HepG2 (cell line): ENCODE results near the gene SLC12A9. TPM values are rescaled to one million over a fixed set of nuclear protein-coding genes. Genes with fewer than 3 reads are reported as not detected.
A peak's percentile ranks its signal among the peaks of the same experiment; 100 is the strongest.

Source experiments
- ATAC-seq: fragments of 200-7000 bp; cut with Tn5 transposase; 3 replicates; pipeline ENCODE4 v1.9.1; 2020; ENCODE audit warnings: mild to moderate bottlenecking, moderate library complexity
- BruUV-seq: library from RNA; stranded (reverse); fragments of 400-500 nt; replicated peaks from 2 replicates; lab custom pipeline; 2021; lab: Mats Ljungman, UMichigan
- CTCF ChIA-PET: fragments of 300-600 bp; formaldehyde crosslinking; extraction: SDS; loops from one replicate; lab custom pipeline; 2021; ENCODE audit warnings: low total read pairs, inconsistent platforms, low intra/inter-chr PET ratio; lab: Yijun Ruan, JAX
- POLR2A ChIA-PET: fragments of 350-600 bp; sonication (Branson Sonifier 250); formaldehyde crosslinking; loops from one replicate; lab custom pipeline; 2020; ENCODE audit warnings: antibody characterized with exemption, inconsistent platforms; lab: Yijun Ruan, JAX
- DNase-seq: peaks from one replicate; pipeline ENCODE4 v3.0.0-alpha.2; 2015; ENCODE audit warnings: low spot score
- FAIRE-seq: peaks from 3 replicates; lab custom pipeline; 2011; peaks lifted over from hg19 to GRCh38; lab: Jason Lieb, UNC
- H2AFZ ChIP-seq: one replicate; pipeline ENCODE4 v1.6.1; 2011; ENCODE audit warnings: low read length, inconsistent platforms
- H3K27ac ChIP-seq: fragments of 300-600 bp; 3 replicates; pipeline ENCODE4 v1.8.0; 2011; ENCODE audit warnings: mixed run types, mild to moderate bottlenecking, mixed read lengths, low read length, inconsistent platforms; ENCODE audit not compliant: insufficient read depth; ENCODE audit errors: extremely low read length
- H3K27me3 ChIP-seq, 2 experiments: fragments of 200-600 bp in 1 of 2; 2 replicates in 1 of 2; 3 replicates in 1 of 2; pipeline versions ENCODE4 v1.6.0 to v1.8.0; 2011; ENCODE audit warnings: low read length in 2 of 2, mild to moderate bottlenecking in 2 of 2, moderate library complexity in 2 of 2, inconsistent platforms in 1 of 2; ENCODE audit not compliant: insufficient read depth in 2 of 2, control insufficient read depth in 1 of 2
- H3K36me3 ChIP-seq, 2 experiments: fragments of 200-600 bp in 1 of 2; replicated peaks in 1 of 2; 2 replicates in 1 of 2; 3 replicates in 1 of 2; pipeline versions ENCODE4 v1.5.1 to v1.8.0; 2011; ENCODE audit warnings: low read length in 2 of 2, inconsistent platforms in 1 of 2; ENCODE audit not compliant: insufficient read depth in 2 of 2, control insufficient read depth in 1 of 2
- H3K4me1 ChIP-seq: 2 replicates; pipeline ENCODE4 v1.5.1; 2012; ENCODE audit warnings: low read length, inconsistent platforms; ENCODE audit not compliant: insufficient read depth
- H3K4me2 ChIP-seq: 2 replicates; pipeline ENCODE4 v1.6.0; 2011; ENCODE audit warnings: low read depth, low read length, inconsistent platforms
- H3K4me3 ChIP-seq, 3 experiments: fragments of 200-600 bp in 1 of 3; sonication (generic), shearing (Covaris generic) in 1 of 3; replicated peaks in 1 of 3; 2 replicates each; pipeline ENCODE4 v1.5.1; 2011 to 2016; ENCODE audit warnings: low read length in 3 of 3, inconsistent platforms in 2 of 3, low read depth in 2 of 3, mild to moderate bottlenecking in 2 of 3, control low read depth in 1 of 3, mixed read lengths in 1 of 3; ENCODE audit not compliant: insufficient read depth in 1 of 3
- H3K79me2 ChIP-seq: one replicate; pipeline ENCODE4 v1.6.1; 2011; ENCODE audit warnings: low read length, inconsistent platforms; ENCODE audit not compliant: insufficient read depth
- H3K9ac ChIP-seq: 2 replicates; pipeline ENCODE4 v1.6.0; 2011; ENCODE audit warnings: mild to moderate bottlenecking, low read depth, low read length, inconsistent platforms; ENCODE audit not compliant: insufficient read depth
- H3K9me3 ChIP-seq: 2 replicates; pipeline ENCODE4 v1.5.1; 2012; ENCODE audit warnings: mild to moderate bottlenecking, low read length
- H4K20me1 ChIP-seq: 2 replicates; pipeline ENCODE4 v1.6.0; 2011; ENCODE audit warnings: inconsistent platforms, mild to moderate bottlenecking, low read length, moderate library complexity; ENCODE audit not compliant: insufficient read depth
- CEBPZ ChIP-seq: IDR thresholded peaks from 2 replicates; pipeline ENCODE4 v1.6.1; 2012; ENCODE audit warnings: low read length, improper control_type of control experiment
- HNF1B ChIP-seq: sonication (generic); formaldehyde crosslinking; IDR thresholded peaks from 2 replicates; pipeline ENCODE4 v1.5.1; 2020; ENCODE audit warnings: mild to moderate bottlenecking, moderate library complexity, missing genetic modification reagents
- KLF9 ChIP-seq: IDR thresholded peaks from 2 replicates; pipeline ENCODE4 v1.6.1; 2016; ENCODE audit warnings: low read depth
- PAF1 ChIP-seq: IDR thresholded peaks from 2 replicates; pipeline ENCODE4 v1.6.1; 2016; ENCODE audit warnings: missing genetic modification reagents, missing compliant biosample characterization
- RAD21 ChIP-seq: fragments of 450-650 bp; formaldehyde crosslinking; IDR thresholded peaks from 2 replicates; pipeline ENCODE4 v1.5.0; 2020; ENCODE audit warnings: mild to moderate bottlenecking
- RARA ChIP-seq: IDR thresholded peaks from 2 replicates; pipeline ENCODE4 v1.6.1; 2016; ENCODE audit warnings: missing genetic modification reagents, missing compliant biosample characterization
- SALL1 ChIP-seq: sonication (generic); formaldehyde crosslinking; IDR thresholded peaks from 2 replicates; pipeline ENCODE4 v1.8.0; 2022; ENCODE audit warnings: mild to moderate bottlenecking, missing genetic modification reagents
- SNAPC4 ChIP-seq: sonication (generic); formaldehyde crosslinking; IDR thresholded peaks from 2 replicates; pipeline ENCODE4 v1.4.0; 2020; ENCODE audit warnings: mild to moderate bottlenecking, missing genetic modification reagents
- ZFP90 ChIP-seq: sonication (generic); formaldehyde crosslinking; IDR thresholded peaks from 2 replicates; pipeline ENCODE4 v1.8.0; 2022; ENCODE audit warnings: missing genetic modification reagents, mild to moderate bottlenecking, inconsistent platforms, borderline replicate concordance
- ZNF441 ChIP-seq: sonication (generic); formaldehyde crosslinking; IDR thresholded peaks from 2 replicates; pipeline ENCODE4 v1.7.0; 2021; ENCODE audit warnings: missing genetic modification reagents, borderline replicate concordance
- ZNF607 ChIP-seq: sonication (generic); formaldehyde crosslinking; IDR thresholded peaks from 2 replicates; pipeline ENCODE4 v1.5.1; 2020; ENCODE audit warnings: missing genetic modification reagents, mild to moderate bottlenecking, borderline replicate concordance
- ZNF792 ChIP-seq: IDR thresholded peaks from 2 replicates; pipeline ENCODE4 v1.6.1; 2016
- WGBS: methylation state at CpG from one replicate; pipeline ENCODE4 v1.1.6; 2017; ENCODE audit warnings: low lambda C conversion rate; 5-methylcytosine and 5-hydroxymethylcytosine counted together
- in situ Hi-C: cut with HindIII; loops from 2 replicates; pipeline ENCODE4 v1.10.0; 2017; ENCODE audit warnings: low pct_unique_long_range_greater_than_20kb; ENCODE audit not compliant: extremely low pct_ligation_motif_present
- intact Hi-C: fragments of 100-400 bp; cut with micrococcal nuclease; formaldehyde crosslinking; loops from one replicate; pipeline ENCODE4 v1.10.0; 2022; ENCODE audit not compliant: unreplicated experiment
- polyA plus RNA-seq, 8 experiments: library from polyadenylated mRNA; depleted of rRNA in 3 of 8; stranded (reverse) in 7 of 8; unstranded in 1 of 8; fragments of >200 nt; fragmentation: Illumina TruSeq in 4 of 8; extraction: Trizol in 4 of 8; gene quantifications; 2 replicates each; pipeline versions ENCODE4 v1.2.1 to v1.2.3, GENCODE V29; 2011 to 2016; ENCODE audit warnings: low read depth in 4 of 8, missing spikeins in 1 of 8, mixed read lengths in 1 of 8; ENCODE audit not compliant: insufficient read depth in 1 of 8
- total RNA-seq, 5 experiments: library from RNA; depleted of rRNA; stranded (reverse); fragments of >200 nt; fragmentation: Illumina TruSeq; extraction: Trizol; gene quantifications; 2 replicates each; pipeline ENCODE4 v1.2.3, GENCODE V29; 2016; ENCODE audit warnings: low read depth in 1 of 5

SLC12A9 gene
- total and polyA plus RNA-seq, 2 of the 13 experiments (the other 11 are each of a cell fraction or from before 2014, with no cell fraction given) = 8.7 to 16.6 TPM

- 2% methylated on average over 6 of the region's 95 CpGs for WGBS
- H3K27ac ChIP-seq = no peak overlapping the region
- peaks cover 11 to 32% of the 10 kb centered on the region in 2 experiments for H3K27me3 ChIP-seq
- DNase-seq (no peak), FAIRE-seq (no peak), ATAC-seq (peak; percentile 5)
- H3K4me3 ChIP-seq = peak overlapping the region; percentile 26 to 67 (median 43); a peak in 5 of 6 replicates
- no peaks in the 10 kb centered on the region for H3K36me3 ChIP-seq
- H3K9me3 ChIP-seq = no peaks in the 10 kb centered on the region
- ChIA-PET CTCF (interaction anchor here (0.9 to 3.2 kb wide), 2 partner anchors 162 to 180 kb away, joined by 3 to 28 read pairs; no protein-coding TSS in a partner anchor), POLR2A (no interaction called here)
- in situ Hi-C loops = loop anchor here (5.0 to 25.0 kb wide), 2 partner anchors 160 to 390 kb away; no protein-coding TSS in a partner anchor
- H3K4me1 ChIP-seq = peaks cover 28% of the 10 kb centered on the region
- H2AFZ ChIP-seq = no peak overlapping the region
- BruUV-seq = no TSS peak
- intact Hi-C loops = loop anchor here (1.0 to 5.0 kb wide), 2 partner anchors 162 to 180 kb away; no protein-coding TSS in a partner anchor
- peak overlapping the region; percentile 43; the same call in 1 of the 2 replicates for H3K9ac ChIP-seq
- no peaks in the 10 kb centered on the region for H3K79me2 ChIP-seq
- H4K20me1 ChIP-seq = no peaks in the 10 kb centered on the region
- peak overlapping the region; percentile 73 for H3K4me2 ChIP-seq
- TF ChIP-seq RARA (no peak), SNAPC4 (no peak), PAF1 (CRISPR knock-in tag) (no peak), RAD21 (CRISPR knock-in tag) (peak; percentile 76), ZNF441 (CRISPR knock-in tag) (no peak), CEBPZ (no peak), KLF9 (CRISPR knock-in tag) (no peak), ZFP90 (0 out of 2 replicates have a peak, but pooled peaks have one; percentile 4), HNF1B (0 out of 2 replicates have a peak, but pooled peaks have one; percentile 18), SALL1 (CRISPR knock-in tag) (0 out of 2 replicates have a peak, but pooled peaks have one; percentile 7), ZNF792 (CRISPR knock-in tag) (no peak), ZNF607 (no peak)
Observed at GRCh38 chr7:100896732-100897608, 44.5 kb downstream of the SLC12A9 start.
